ENCODE measurements around the gene CYB5R3. TPM values are rescaled to one million over a fixed set of nuclear protein-coding genes. Genes with fewer than 3 reads are reported as not detected.
"Not testable (repeated sequence)": the region's sequence is repeated elsewhere in the genome, so short reads cannot be mapped to it uniquely, and the experiment has no call there.

CYB5R3 gene
- polyA plus RNA-seq, 1 donor: 201 TPM

- WGBS (ENCODE audit: insufficient coverage, low lambda C conversion rate): 100% methylated on average over 1 of the region's 64 CpGs
- H3K4me1 ChIP-seq (ENCODE audit: control insufficient read depth, insufficient read depth, low read length): peaks cover 2% of the 10 kb centered on the region
- H3K27me3 ChIP-seq (ENCODE audit: control insufficient read depth, insufficient read depth, low read length): no peaks in the 10 kb centered on the region
- H3K36me3 ChIP-seq (ENCODE audit: control insufficient read depth, insufficient read depth, low read length): peaks cover 50% of the 10 kb centered on the region
- no peaks in the 10 kb centered on the region for H3K9me3 ChIP-seq (ENCODE audit: control insufficient read depth, low read depth, low read length)
- H3K4me3 ChIP-seq (ENCODE audit: low read length): peak overlapping the region; percentile 62
- peak; percentile 53 to 78 for DNase-seq
- peak overlapping the region; percentile 33 for H3K27ac ChIP-seq (ENCODE audit: low read length)
Observed at GRCh38 chr22:42581762-42582716, 67.2 kb downstream of the CYB5R3 start.

GRCh38 chr22:42581194-42581761 lies 67.9 kb downstream of the CYB5R3 start:
- WGBS (ENCODE audit: insufficient coverage, low lambda C conversion rate): no CpG with 5 or more reads among the region's 22 CpGs
- Histone ChIP-seq H3K36me3 (ENCODE audit: control insufficient read depth, insufficient read depth, low read length) (peaks cover 46% of the 10 kb centered on the region), H3K27ac (ENCODE audit: low read length) (peak overlapping the region; percentile 33), H3K4me3 (ENCODE audit: low read length) (peak overlapping the region; percentile 62)
- not testable (repeated sequence) for H3K4me1 ChIP-seq (ENCODE audit: control insufficient read depth, insufficient read depth, low read length); H3K9me3 ChIP-seq (ENCODE audit: control insufficient read depth, low read depth, low read length); H3K27me3 ChIP-seq (ENCODE audit: control insufficient read depth, insufficient read depth, low read length); DNase-seq

GRCh38 chr22:42580040-42580439 lies 69.2 kb downstream of the CYB5R3 start:
- not testable (repeated sequence) for H3K27me3 ChIP-seq (ENCODE audit: control insufficient read depth, insufficient read depth, low read length); DNase-seq; H3K4me3 ChIP-seq (ENCODE audit: low read length); H3K27ac ChIP-seq (ENCODE audit: low read length); H3K9me3 ChIP-seq (ENCODE audit: control insufficient read depth, low read depth, low read length); H3K4me1 ChIP-seq (ENCODE audit: control insufficient read depth, insufficient read depth, low read length)
- no CpG with 5 or more reads among the region's 4 CpGs for whole genome bisulfite sequencing (ENCODE audit: insufficient coverage, low lambda C conversion rate)
- H3K36me3 ChIP-seq (ENCODE audit: control insufficient read depth, insufficient read depth, low read length): peaks cover 34% of the 10 kb centered on the region

GRCh38 chr22:42577623-42578240 lies 71.5 kb downstream of the CYB5R3 start:
- WGBS (ENCODE audit: insufficient coverage, low lambda C conversion rate): 100% methylated on average over 3 of the region's 15 CpGs
- H3K9me3 ChIP-seq (ENCODE audit: control insufficient read depth, low read depth, low read length): no peaks in the 10 kb centered on the region
- DNase-seq: no peak
- no peaks in the 10 kb centered on the region for H3K27me3 ChIP-seq (ENCODE audit: control insufficient read depth, insufficient read depth, low read length)
- no peak overlapping the region for H3K27ac ChIP-seq (ENCODE audit: low read length)
- H3K36me3 ChIP-seq (ENCODE audit: control insufficient read depth, insufficient read depth, low read length): peaks cover 26% of the 10 kb centered on the region
- no peak overlapping the region for H3K4me3 ChIP-seq (ENCODE audit: low read length)
- peaks cover 2% of the 10 kb centered on the region for H3K4me1 ChIP-seq (ENCODE audit: control insufficient read depth, insufficient read depth, low read length)

GRCh38 chr22:42577141-42577540 lies 72.1 kb downstream of the CYB5R3 start:
- not testable (repeated sequence) for H3K4me3 ChIP-seq (ENCODE audit: low read length); H3K9me3 ChIP-seq (ENCODE audit: control insufficient read depth, low read depth, low read length); H3K27ac ChIP-seq (ENCODE audit: low read length); H3K27me3 ChIP-seq (ENCODE audit: control insufficient read depth, insufficient read depth, low read length); DNase-seq; H3K4me1 ChIP-seq (ENCODE audit: control insufficient read depth, insufficient read depth, low read length)
- H3K36me3 ChIP-seq (ENCODE audit: control insufficient read depth, insufficient read depth, low read length): peaks cover 29% of the 10 kb centered on the region
- WGBS (ENCODE audit: insufficient coverage, low lambda C conversion rate): no CpG with 5 or more reads among the region's 9 CpGs

- WGBS (ENCODE audit: insufficient coverage, low lambda C conversion rate): no CpG with 5 or more reads among the region's 30 CpGs
- peaks cover 29% of the 10 kb centered on the region for H3K36me3 ChIP-seq (ENCODE audit: control insufficient read depth, insufficient read depth, low read length)
Observed at GRCh38 chr22:42575996-42576574, 73.1 kb downstream of the CYB5R3 start.

GRCh38 chr22:42574468-42574867 lies 74.7 kb downstream of the CYB5R3 start:
- no CpG with 5 or more reads among the region's 21 CpGs for WGBS (ENCODE audit: insufficient coverage, low lambda C conversion rate)
- not testable (repeated sequence) for H3K4me3 ChIP-seq (ENCODE audit: low read length); H3K27me3 ChIP-seq (ENCODE audit: control insufficient read depth, insufficient read depth, low read length); H3K9me3 ChIP-seq (ENCODE audit: control insufficient read depth, low read depth, low read length); H3K27ac ChIP-seq (ENCODE audit: low read length); H3K4me1 ChIP-seq (ENCODE audit: control insufficient read depth, insufficient read depth, low read length); DNase-seq
- H3K36me3 ChIP-seq (ENCODE audit: control insufficient read depth, insufficient read depth, low read length): peaks cover 31% of the 10 kb centered on the region

More at GRCh38 chr22:42575996-42576574, 73.1 kb downstream of the CYB5R3 start:
- not testable (repeated sequence) for H3K27me3 ChIP-seq (ENCODE audit: control insufficient read depth, insufficient read depth, low read length); H3K27ac ChIP-seq (ENCODE audit: low read length); H3K9me3 ChIP-seq (ENCODE audit: control insufficient read depth, low read depth, low read length); DNase-seq; H3K4me1 ChIP-seq (ENCODE audit: control insufficient read depth, insufficient read depth, low read length); H3K4me3 ChIP-seq (ENCODE audit: low read length)

GRCh38 chr22:42574046-42574445 lies 75.1 kb downstream of the CYB5R3 start:
- H3K36me3 ChIP-seq (ENCODE audit: control insufficient read depth, insufficient read depth, low read length): peaks cover 32% of the 10 kb centered on the region
- H3K27ac ChIP-seq (ENCODE audit: low read length); H3K4me1 ChIP-seq (ENCODE audit: control insufficient read depth, insufficient read depth, low read length); H3K4me3 ChIP-seq (ENCODE audit: low read length); H3K9me3 ChIP-seq (ENCODE audit: control insufficient read depth, low read depth, low read length); H3K27me3 ChIP-seq (ENCODE audit: control insufficient read depth, insufficient read depth, low read length); DNase-seq: not testable (repeated sequence)
- no CpG with 5 or more reads among the region's 1 CpG for WGBS (ENCODE audit: insufficient coverage, low lambda C conversion rate)

- peaks cover 18% of the 10 kb centered on the region for H3K36me3 ChIP-seq (ENCODE audit: control insufficient read depth, insufficient read depth, low read length)
- not testable (repeated sequence) for H3K9me3 ChIP-seq (ENCODE audit: control insufficient read depth, low read depth, low read length); H3K4me3 ChIP-seq (ENCODE audit: low read length); H3K4me1 ChIP-seq (ENCODE audit: control insufficient read depth, insufficient read depth, low read length); DNase-seq; H3K27ac ChIP-seq (ENCODE audit: low read length); H3K27me3 ChIP-seq (ENCODE audit: control insufficient read depth, insufficient read depth, low read length)
- whole genome bisulfite sequencing (ENCODE audit: insufficient coverage, low lambda C conversion rate): no CpG with 5 or more reads among the region's 12 CpGs
Observed at GRCh38 chr22:42571068-42571467, 78.1 kb downstream of the CYB5R3 start.

GRCh38 chr22:42570580-42570979 lies 78.6 kb downstream of the CYB5R3 start:
- DNase-seq; H3K27me3 ChIP-seq (ENCODE audit: control insufficient read depth, insufficient read depth, low read length); H3K4me1 ChIP-seq (ENCODE audit: control insufficient read depth, insufficient read depth, low read length); H3K4me3 ChIP-seq (ENCODE audit: low read length); H3K27ac ChIP-seq (ENCODE audit: low read length); H3K9me3 ChIP-seq (ENCODE audit: control insufficient read depth, low read depth, low read length): not testable (repeated sequence)
- H3K36me3 ChIP-seq (ENCODE audit: control insufficient read depth, insufficient read depth, low read length): peaks cover 18% of the 10 kb centered on the region
- WGBS (ENCODE audit: insufficient coverage, low lambda C conversion rate): no CpG with 5 or more reads among the region's 9 CpGs

Data from large intestine (tissue), 3 donors.